OCI-LY1 (cell line): ENCODE measurements around the gene PARD3B.

Source experiments
- H2AFZ ChIP-seq: fragments of 200-600 bp; sonication (generic), shearing (Covaris generic); 2 replicates; pipeline ENCODE4 v1.6.0; 2014; ENCODE audit warnings: antibody characterized with exemption, mild to moderate bottlenecking, low read length
- H3F3A ChIP-seq: fragments of 200-600 bp; sonication (generic), shearing (Covaris generic); 2 replicates; pipeline ENCODE4 v1.6.0; 2014; ENCODE audit warnings: mild to moderate bottlenecking, antibody characterized with exemption, low read length, moderate library complexity; ENCODE audit not compliant: insufficient read depth
- H3K27ac ChIP-seq: fragments of 200-600 bp; sonication (generic); 2 replicates; pipeline ENCODE4 v1.5.1; 2014; ENCODE audit warnings: low read length, mixed run types, mild to moderate bottlenecking, low read depth; ENCODE audit not compliant: poor library complexity, severe bottlenecking
- H3K27me3 ChIP-seq: fragments of 200-600 bp; sonication (generic); 2 replicates; pipeline ENCODE4 v1.6.0; 2014; ENCODE audit warnings: antibody characterized with exemption, mild to moderate bottlenecking, low read length, moderate library complexity; ENCODE audit not compliant: insufficient read depth
- H3K36me3 ChIP-seq: fragments of 200-600 bp; sonication (generic); 2 replicates; pipeline ENCODE4 v1.6.1; 2014; ENCODE audit warnings: mild to moderate bottlenecking, antibody characterized with exemption, low read length, moderate library complexity, mixed read lengths; ENCODE audit not compliant: insufficient read depth
- H3K4me1 ChIP-seq: fragments of 200-600 bp; sonication (generic); 2 replicates; pipeline ENCODE4 v1.5.1; 2014; ENCODE audit warnings: mild to moderate bottlenecking, low read length, moderate library complexity; ENCODE audit not compliant: insufficient read depth, severe bottlenecking
- H3K4me2 ChIP-seq: fragments of 200-600 bp; sonication (generic), shearing (Covaris generic); 2 replicates; pipeline ENCODE4 v1.6.1; 2014; ENCODE audit warnings: low read length
- H3K4me3 ChIP-seq: fragments of 200-600 bp; sonication (generic); 2 replicates; pipeline ENCODE4 v1.5.1; 2014; ENCODE audit warnings: low read length, low read depth, mild to moderate bottlenecking, mixed read lengths; ENCODE audit not compliant: poor library complexity, severe bottlenecking
- H3K79me2 ChIP-seq: fragments of 200-600 bp; shearing (Covaris generic); 2 replicates; pipeline ENCODE4 v1.6.1; 2016; ENCODE audit warnings: mixed run types, low read length, mixed read lengths; ENCODE audit not compliant: insufficient read depth
- H3K9ac ChIP-seq: fragments of 200-600 bp; sonication (generic), shearing (Covaris generic); 2 replicates; pipeline ENCODE4 v1.6.1; 2014; ENCODE audit warnings: mild to moderate bottlenecking, low read length, mixed read lengths
- H3K9me2 ChIP-seq: fragments of 200-600 bp; sonication (generic), shearing (Covaris generic); 2 replicates; pipeline ENCODE4 v1.6.1; 2014; ENCODE audit warnings: low read depth, mild to moderate bottlenecking, low read length, mixed read lengths
- H3K9me3 ChIP-seq: fragments of 200-600 bp; shearing (Covaris generic); 2 replicates; pipeline ENCODE4 v1.6.1; 2014; ENCODE audit warnings: low read length, mixed read lengths
- H4K20me1 ChIP-seq: fragments of 200-600 bp; sonication (generic), shearing (Covaris generic); 2 replicates; pipeline ENCODE4 v1.6.0; 2016; ENCODE audit warnings: mild to moderate bottlenecking, low read length; ENCODE audit not compliant: insufficient read depth
- CTCF ChIP-seq: fragments of 200-600 bp; sonication (generic), shearing (Covaris generic); IDR thresholded peaks from 2 replicates; pipeline ENCODE4 v1.5.1; 2017; ENCODE audit warnings: mild to moderate bottlenecking, antibody characterized with exemption, low read length, moderate library complexity, mixed read lengths
- EZH2 ChIP-seq: fragments of 200-600 bp; sonication (generic), shearing (Covaris generic); IDR thresholded peaks from 2 replicates; pipeline ENCODE4 v1.8.0; 2017; ENCODE audit warnings: borderline replicate concordance, mixed run types, mild to moderate bottlenecking, antibody characterized with exemption, low read length, moderate library complexity, mixed read lengths

The PARD3B gene

GRCh38 chr2:204575463-204575862 is 30.2 kb downstream of the PARD3B start:
- Histone ChIP-seq H3K9ac (no peak overlapping the region), H3K4me1 (no peaks in the 10 kb centered on the region), H3K27me3 (no peaks in the 10 kb centered on the region), H3F3A (no peaks in the 10 kb centered on the region), H3K4me3 (no peak overlapping the region), H3K9me3 (no peaks in the 10 kb centered on the region), H2AFZ (no peak overlapping the region), H3K4me2 (no peak overlapping the region), H3K79me2 (no peaks in the 10 kb centered on the region), H4K20me1 (no peaks in the 10 kb centered on the region), H3K27ac (no peak overlapping the region), H3K36me3 (no peaks in the 10 kb centered on the region), H3K9me2 (no peaks in the 10 kb centered on the region)
- TF ChIP-seq CTCF (no peak), EZH2 (no peak)

- Histone ChIP-seq H3K27me3 (no peaks in the 10 kb centered on the region), H3K4me1 (no peaks in the 10 kb centered on the region), H3F3A (no peaks in the 10 kb centered on the region), H3K36me3 (no peaks in the 10 kb centered on the region), H2AFZ (no peak overlapping the region), H3K4me2 (no peak overlapping the region), H3K27ac (no peak overlapping the region), H3K9me2 (no peaks in the 10 kb centered on the region), H3K4me3 (no peak overlapping the region), H4K20me1 (no peaks in the 10 kb centered on the region), H3K9me3 (no peaks in the 10 kb centered on the region), H3K79me2 (no peaks in the 10 kb centered on the region), H3K9ac (no peak overlapping the region)
- no peak for TF ChIP-seq EZH2
- no peak for TF ChIP-seq CTCF
These were observed 31.2 kb downstream of the PARD3B start for GRCh38 chr2:204576362-204576979.

GRCh38 chr2:204578928-204579598 is 33.8 kb downstream of the PARD3B start:
- Histone ChIP-seq H3K79me2 (no peaks in the 10 kb centered on the region), H3K27me3 (no peaks in the 10 kb centered on the region), H3K9me3 (no peaks in the 10 kb centered on the region), H2AFZ (no peak overlapping the region), H3K9ac (no peak overlapping the region), H4K20me1 (no peaks in the 10 kb centered on the region), H3K4me3 (no peak overlapping the region), H3K9me2 (no peaks in the 10 kb centered on the region), H3K4me2 (no peak overlapping the region), H3K4me1 (no peaks in the 10 kb centered on the region), H3K36me3 (no peaks in the 10 kb centered on the region), H3F3A (no peaks in the 10 kb centered on the region), H3K27ac (no peak overlapping the region)
- TF ChIP-seq CTCF (no peak), EZH2 (no peak)
